Activated T-helper 1 cell treated with Interleukin-2 at 50 U/mL for 16 hours (primary cell): Measurements from ENCODE around the gene COPZ2.
"Not testable (repeated sequence)": the region's sequence is repeated elsewhere in the genome, so short reads cannot be mapped to it uniquely, and the experiment has no call there.

ENCODE experiments used
- DNase-seq: peaks from one replicate; pipeline ENCODE4 v3.0.0-alpha.2; 2020; ENCODE audit warnings: low read depth

Gene COPZ2

DNA sequence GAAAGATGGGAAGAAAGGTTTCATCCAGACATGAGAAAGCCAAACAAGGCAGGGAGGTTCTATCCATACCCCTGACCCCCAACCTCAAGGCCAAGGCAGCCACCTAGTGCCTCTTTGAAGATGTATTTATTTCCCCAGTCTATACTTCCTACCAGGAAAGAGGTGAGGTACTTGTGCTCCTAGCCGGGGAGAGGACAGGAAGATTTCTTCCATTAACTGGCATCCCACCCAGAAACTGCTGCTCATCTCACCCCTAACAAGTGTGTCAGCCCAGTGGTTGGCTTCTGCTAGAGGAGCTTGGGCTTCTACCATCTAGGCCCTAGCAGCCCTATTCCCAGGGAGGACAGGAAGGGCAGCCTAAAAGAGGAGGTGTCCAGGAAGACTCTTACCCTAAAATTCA lies 8.9 kb downstream of the COPZ2 start:
- DNase-seq, result no peak

DNA sequence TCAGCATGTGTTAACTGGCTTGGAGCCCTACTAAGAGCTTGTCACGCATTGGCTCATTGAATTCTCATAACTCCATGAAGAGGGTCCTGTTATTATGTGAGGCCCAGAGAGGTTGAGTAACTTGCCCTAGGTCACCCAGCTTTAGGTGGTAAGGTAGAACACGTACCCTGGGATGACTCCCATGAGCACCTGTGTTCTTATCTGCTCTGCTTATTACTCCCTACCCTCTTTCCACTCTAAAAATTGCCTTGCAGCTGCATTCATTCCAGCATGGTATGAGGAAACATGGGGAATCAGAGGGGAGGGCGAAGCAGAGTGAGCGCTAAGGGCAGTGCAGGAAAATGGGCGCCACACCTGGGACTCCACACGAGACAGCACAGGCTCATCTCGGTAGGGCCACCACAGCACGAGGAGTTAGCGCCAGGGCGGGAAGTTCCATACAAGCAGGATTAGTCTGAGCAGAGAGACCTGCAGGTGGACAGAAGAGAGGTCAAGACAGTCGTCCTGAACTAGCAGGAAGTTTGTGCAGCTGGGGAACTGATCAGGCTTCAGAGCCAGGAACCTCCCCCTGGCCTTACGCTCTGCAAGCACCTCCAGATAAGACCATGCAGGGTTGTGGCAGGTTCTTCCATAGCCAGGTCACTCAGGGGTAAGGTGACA lies 10.1 kb downstream of the COPZ2 start:
- no peak for DNase-seq

- DNase-seq, result peak; percentile 42
Measured at GRCh38 chr17:48026502-48027321, 10.9 kb downstream of the COPZ2 start.

DNA sequence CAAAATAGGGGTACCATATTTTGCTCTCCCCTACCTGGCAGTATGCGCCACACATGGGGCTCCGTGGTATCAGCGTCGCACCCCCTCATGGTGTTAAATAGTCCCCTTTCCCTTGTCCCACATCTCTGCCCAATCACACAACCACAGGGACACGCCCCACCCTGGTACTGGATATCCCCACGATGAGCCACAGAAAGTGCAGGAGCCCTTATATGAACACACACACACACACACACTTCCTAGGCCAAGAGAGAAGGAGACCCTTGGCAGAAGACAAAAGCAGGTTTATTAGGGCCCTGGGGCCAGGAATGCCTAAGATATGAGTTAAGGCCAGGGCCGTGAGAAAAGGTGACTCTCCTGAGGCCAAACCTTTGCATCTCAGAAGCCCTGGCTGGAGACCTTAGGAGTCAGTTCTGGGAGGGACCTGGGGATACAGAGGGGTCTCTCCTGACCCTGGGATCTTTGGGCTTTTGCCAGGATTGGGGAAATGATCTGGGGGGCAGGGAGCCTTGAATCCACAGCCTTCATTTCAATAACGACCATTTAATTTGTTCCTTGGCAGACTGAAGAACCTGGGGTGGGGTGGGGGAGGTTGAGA lies 11.6 kb downstream of the COPZ2 start:
- no peak for DNase-seq

GRCh38 chr17:48025040-48025903 lies 12.3 kb downstream of the COPZ2 start:
- DNase-seq, result peak; percentile 96

DNA sequence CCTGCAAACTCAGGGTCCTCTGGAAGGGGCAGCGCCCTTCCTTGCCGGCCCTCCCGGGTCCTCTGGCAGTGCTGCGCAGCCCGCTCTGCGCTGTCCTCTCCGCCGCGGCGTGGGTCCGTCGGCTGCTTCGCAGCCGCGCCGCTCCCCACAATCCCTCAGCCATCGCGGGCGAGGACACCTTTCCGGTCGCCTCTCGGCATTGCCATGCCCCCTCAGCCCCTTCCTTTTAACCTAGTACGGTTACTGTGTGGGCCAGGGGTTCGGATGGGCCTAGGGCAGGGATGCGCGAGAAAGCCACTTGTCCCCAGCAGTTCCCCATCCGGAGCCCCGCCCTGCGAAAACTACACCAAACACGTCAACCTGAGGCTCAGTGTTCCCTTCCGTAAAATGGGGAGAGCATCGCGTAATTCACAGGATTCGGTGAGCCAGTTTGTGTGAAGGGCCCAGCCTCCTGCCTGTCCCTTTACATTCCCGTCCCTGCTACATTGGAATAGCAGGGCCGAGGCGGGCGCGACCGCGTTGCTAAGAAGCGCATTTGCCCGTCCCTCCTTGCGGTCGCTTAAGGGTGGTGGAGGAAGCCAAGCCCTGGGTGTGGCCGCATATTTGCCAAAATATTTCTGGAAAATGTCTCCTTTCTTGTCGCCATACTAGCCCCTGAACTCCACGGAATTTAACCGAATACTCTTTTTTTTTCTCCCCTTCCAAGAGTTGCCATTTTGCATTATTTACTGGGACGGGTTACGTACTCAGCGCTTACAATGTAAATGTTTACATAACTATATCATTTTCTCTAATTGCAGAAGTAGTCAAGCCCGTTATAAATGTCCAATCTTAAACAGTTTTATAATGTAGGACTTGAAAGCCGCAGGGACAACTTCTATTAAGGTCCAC lies 13.2 kb downstream of the COPZ2 start:
- peak; percentile 20 for DNase-seq

DNA sequence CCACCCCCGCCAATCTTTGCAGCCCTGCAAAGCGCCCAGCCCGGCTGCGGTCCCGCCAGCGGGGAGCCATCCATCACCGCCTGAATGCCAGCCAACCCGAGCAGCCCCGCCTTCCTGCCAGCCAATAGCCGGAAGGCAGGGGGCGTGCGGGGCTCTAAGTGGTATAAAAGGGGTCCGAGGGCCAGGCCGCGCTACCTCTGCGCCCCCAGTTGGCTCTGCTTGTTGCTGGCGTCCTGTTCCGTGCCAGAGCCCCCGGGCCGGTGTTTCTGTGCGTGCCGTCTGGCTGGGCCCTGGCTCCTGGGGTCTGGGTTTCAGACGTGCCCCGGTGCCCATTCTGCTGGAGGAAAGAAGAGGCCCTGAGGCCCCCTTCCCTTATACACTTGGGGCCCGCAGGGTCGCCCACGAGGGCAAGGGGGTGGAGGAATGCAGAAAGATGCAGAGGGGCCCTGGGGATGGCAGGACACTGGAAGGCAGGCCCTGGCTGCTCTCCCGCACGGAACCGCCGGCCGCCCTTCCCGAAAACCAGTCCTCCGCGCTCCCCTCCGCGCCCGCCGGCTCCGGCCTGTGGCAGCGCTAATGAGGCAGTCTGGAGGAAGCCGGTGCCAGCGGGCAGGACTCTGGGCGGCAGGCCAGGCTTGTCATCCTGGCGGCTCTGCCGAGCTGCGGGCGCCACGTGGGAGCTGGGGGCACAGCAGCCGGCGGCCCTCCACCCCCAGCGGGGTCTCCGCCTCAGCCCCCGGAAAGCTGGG lies 14.0 kb downstream of the COPZ2 start:
- DNase-seq, result peak; percentile 19

- DNase-seq, result no peak
Measured at GRCh38 chr17:48022901-48023300, 14.7 kb downstream of the COPZ2 start.

GRCh38 chr17:48021934-48022333 lies 15.7 kb downstream of the COPZ2 start:
- no peak for DNase-seq

DNA sequence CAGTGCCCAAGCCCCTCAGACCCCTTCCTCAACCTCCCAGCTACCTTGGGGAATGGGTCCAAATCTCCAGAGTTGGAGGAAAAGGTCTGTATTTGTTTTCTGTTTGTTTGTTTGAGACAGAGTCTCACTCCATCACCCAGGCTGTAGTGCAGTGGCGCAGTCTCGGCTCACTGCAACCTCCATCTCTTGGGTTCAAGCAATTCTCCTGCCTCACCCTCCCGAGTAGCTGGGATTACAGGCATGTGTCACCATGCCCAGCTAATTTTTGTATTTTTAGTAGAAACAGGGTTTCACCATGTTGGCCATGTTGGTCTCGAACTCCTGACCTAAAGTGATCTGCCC lies 19.8 kb downstream of the COPZ2 start:
- not testable (repeated sequence) for DNase-seq

DNA sequence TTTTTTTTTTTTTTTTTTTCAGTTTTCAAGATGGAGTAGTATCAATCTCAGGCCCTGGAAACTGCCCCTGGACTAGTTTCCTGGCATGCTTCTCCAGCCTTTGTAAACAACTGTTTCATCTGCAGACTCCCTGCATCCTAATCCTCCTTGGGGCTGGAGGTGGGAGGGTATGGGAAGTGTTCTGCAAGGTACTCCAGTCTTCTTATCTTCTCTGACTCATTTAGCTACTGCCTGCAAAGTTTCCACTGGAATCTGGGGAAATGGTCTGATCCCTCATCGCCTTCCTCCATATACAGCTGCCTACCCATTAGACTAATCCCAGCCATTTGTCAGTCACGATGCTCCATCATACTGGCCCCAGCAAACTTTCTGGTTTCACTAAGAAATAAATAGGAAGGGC lies 21.5 kb downstream of the COPZ2 start:
- DNase-seq, result no peak

GRCh38 chr17:48014595-48015111 lies 22.9 kb downstream of the COPZ2 start:
- no peak for DNase-seq

GRCh38 chr17:48013876-48014594 lies 23.6 kb downstream of the COPZ2 start:
- no peak for DNase-seq

DNA sequence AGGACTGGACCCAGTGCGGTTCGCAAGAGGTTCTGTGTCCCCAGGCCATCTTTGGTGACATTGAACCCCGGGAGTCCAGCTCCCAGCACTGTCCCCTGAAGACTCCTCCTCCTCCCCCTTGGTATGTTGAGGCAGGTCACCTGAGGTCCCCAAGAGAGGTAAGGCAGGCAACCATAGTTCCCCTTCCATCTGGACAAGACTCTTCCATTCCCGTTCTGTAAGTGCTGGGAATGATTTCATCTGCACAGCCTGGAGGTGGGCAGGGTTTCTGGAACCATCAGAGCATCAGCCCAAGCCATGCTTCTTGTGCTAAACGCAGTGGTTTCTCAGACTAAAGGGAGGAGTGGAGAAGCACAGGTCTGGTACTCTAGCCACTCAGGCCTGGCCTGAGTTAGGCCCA lies 24.9 kb downstream of the COPZ2 start:
- DNase-seq, result no peak

DNA sequence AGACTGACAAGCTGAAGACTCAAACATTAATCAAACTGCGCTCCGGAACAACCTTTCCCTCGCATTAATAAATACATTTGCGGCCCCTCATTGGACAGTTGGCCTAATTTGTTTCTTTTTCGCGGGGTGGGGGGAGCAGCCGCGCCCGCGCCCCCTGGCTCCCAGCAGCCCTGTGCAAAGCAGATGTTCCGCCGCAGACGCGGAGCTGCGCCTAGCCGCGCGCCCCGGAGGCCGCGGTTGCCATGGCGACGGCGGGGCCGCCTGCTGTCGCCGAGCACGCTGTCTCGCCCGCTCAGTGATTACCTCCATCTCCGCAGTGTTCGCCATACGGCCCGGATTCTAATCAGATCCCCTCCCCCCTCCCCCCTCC lies 25.5 kb downstream of the COPZ2 start:
- DNase-seq, result peak; percentile 48

DNA sequence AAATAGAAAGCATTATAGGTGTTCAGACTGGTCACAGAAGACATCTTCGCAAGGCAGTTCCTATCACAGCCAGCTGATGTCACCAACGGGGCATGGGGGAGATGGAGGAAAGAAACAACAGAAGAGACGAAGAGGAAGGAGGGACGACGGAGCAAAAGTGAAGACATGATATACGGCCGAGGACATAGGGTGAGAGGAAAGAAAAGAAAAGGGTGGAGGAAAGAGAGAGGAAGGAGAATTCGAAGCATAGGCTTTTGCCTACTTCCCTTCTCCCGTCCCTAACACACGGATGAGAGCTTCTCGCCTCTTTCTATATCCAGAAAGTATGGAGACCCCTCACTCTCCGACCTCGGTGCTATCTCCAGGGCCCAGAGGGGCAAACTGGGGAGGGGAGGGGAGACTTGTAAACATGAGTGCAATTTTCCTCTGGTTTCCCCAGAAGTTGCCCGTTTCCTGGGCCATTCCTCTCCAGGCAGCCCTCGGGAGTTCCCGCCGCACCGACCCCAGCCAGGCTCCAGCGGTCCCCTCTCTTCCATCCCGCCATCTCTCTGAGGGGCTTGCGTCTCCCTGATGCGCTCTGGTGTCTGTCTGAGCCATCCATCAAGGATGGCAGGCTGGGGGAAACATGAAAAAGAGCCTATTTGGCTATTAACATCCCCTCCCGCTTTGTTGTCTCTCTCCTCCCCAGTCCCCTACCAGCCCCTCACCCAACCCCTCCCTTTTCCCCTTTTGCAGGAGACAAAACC lies 26.0 kb downstream of the COPZ2 start:
- DNase-seq, result no peak

DNA sequence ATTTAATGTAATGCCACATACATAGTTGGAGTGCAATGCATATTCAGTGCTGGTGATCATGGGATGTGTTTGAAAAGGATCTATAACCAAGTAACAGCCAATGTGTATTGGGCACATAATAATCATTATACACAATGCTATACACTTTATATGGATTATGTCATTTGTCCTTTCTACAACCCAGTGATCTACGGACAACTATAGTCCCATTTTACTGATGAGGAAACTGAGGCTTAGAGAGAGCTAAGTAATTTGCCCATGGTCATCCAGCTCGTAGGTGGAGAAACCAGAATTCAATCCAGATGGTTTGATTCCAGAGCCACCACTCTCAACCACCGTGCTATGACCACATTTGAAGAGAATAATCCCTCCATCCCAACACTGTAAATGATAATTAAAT lies 27.4 kb downstream of the COPZ2 start:
- DNase-seq, result no peak

DNA sequence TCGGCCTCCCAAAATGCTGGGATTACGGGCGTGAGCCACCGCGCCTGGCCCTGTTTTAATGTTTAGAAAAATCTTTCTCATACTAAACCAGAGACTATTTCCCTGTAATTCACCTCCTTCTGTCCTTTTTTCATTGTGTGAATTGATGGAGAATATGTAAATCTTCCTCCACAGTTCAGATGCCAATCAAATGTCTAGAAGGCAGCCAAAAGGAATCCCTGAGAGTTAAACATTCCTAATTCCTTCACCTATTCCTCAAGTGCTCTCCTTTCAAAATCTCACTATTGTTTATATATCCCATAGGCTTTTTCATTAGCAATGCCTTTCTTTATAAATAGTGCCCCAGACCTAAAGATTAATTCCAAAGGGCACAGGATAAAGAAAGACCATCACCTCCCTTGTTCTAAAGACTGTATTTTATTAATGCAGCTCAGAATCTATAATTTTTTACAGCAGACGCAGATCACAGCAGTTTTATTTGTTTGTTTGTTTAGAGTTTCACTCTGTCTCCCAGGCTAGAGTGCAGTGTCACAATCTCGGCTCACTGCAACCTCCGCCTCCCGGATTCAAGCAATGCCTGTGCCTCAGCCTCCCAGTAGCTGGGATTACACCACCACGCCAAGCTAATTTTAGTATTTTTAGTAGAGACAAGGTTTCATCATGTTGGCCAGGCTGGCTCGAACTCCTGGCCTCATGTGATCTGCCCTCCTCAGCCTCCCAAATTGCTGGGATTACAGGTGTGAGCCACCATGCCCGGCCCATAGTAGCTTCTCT lies 30.5 kb downstream of the COPZ2 start:
- DNase-seq, result no peak
